MCF 10A (cell line): ENCODE measurements around the gene FRMPD1. TPM values are rescaled to one million over a fixed set of nuclear protein-coding genes. Genes with fewer than 3 reads are reported as not detected.
"Not testable (repeated sequence)": the region's sequence is repeated elsewhere in the genome, so short reads cannot be mapped to it uniquely, and the experiment has no call there.

Experiments
- Bru-seq: library from RNA; stranded (reverse); fragments of 400-500 nt; gene quantifications from one replicate; lab custom pipeline; 2021; lab: Mats Ljungman, UMichigan
- BruChase-seq, 2 experiments: library from RNA; stranded (reverse); fragments of 400-500 nt; gene quantifications; one replicate each; lab custom pipeline; 2021; lab: Mats Ljungman, UMichigan
- BruUV-seq: library from RNA; stranded (reverse); fragments of 400-500 nt; replicated peaks from 2 replicates; lab custom pipeline; 2021; lab: Mats Ljungman, UMichigan
- CTCF ChIA-PET: fragments of 300-600 bp; sonication (Branson Sonifier 250); formaldehyde crosslinking; extraction: SDS; loops from one replicate; lab custom pipeline; 2021; ENCODE audit warnings: antibody characterized with exemption, inconsistent platforms; lab: Yijun Ruan, JAX
- POLR2A ChIA-PET: fragments of 300-600, 350-650 bp; sonication (Branson Sonifier 250); formaldehyde crosslinking; extraction: SDS; loops from one replicate; lab custom pipeline; 2020; ENCODE audit warnings: antibody characterized with exemption, inconsistent platforms; lab: Yijun Ruan, JAX
- DNase-seq: peaks from one replicate; pipeline ENCODE4 v3.0.0-alpha.2; 2018; ENCODE audit not compliant: unreplicated experiment
- H3K27ac Mint-ChIP-seq: one replicate; pipeline ENCODE4 v1.8.0; 2022; ENCODE audit warnings: mild to moderate bottlenecking, low read depth, mixed read lengths; ENCODE audit not compliant: unreplicated experiment
- H3K27me3 Mint-ChIP-seq: one replicate; pipeline ENCODE4 v1.8.0; 2022; ENCODE audit warnings: mixed read lengths; ENCODE audit not compliant: insufficient read depth, unreplicated experiment
- H3K36me3 Mint-ChIP-seq: one replicate; pipeline ENCODE4 v1.8.0; 2022; ENCODE audit warnings: mild to moderate bottlenecking, moderate library complexity, mixed read lengths; ENCODE audit not compliant: insufficient read depth, unreplicated experiment
- H3K4me1 Mint-ChIP-seq: one replicate; pipeline ENCODE4 v1.8.0; 2022; ENCODE audit warnings: mixed read lengths; ENCODE audit not compliant: insufficient read depth, unreplicated experiment
- H3K4me3 Mint-ChIP-seq: one replicate; pipeline ENCODE4 v1.8.0; 2022; ENCODE audit warnings: mild to moderate bottlenecking, moderate library complexity, mixed read lengths; ENCODE audit not compliant: unreplicated experiment
- H3K9me3 Mint-ChIP-seq: one replicate; pipeline ENCODE4 v1.8.0; 2022; ENCODE audit warnings: mixed read lengths; ENCODE audit not compliant: unreplicated experiment
- CTCF ChIP-seq: fragments of 200-600 bp; IDR thresholded peaks from one replicate; pipeline ENCODE4 v1.8.0; 2022; ENCODE audit warnings: antibody characterized with exemption, mild to moderate bottlenecking; ENCODE audit not compliant: unreplicated experiment
- intact Hi-C: fragments of 100-400 bp; cut with micrococcal nuclease; formaldehyde crosslinking; loops from 2 replicates; pipeline ENCODE4 v1.14.1; 2022
- long read RNA-seq: library from polyadenylated mRNA; stranded (forward); transcript quantifications from one replicate; pipeline ENCODE4 v2.0.0, GENCODE V29; 2022
- total RNA-seq: library from RNA; stranded (reverse); gene quantifications from 2 replicates; pipeline ENCODE4 v1.2.3, GENCODE V29; 2022

The FRMPD1 gene
- total RNA-seq, result not detected in 2 replicates
- Bru-seq, nascent RNA, result percentile 2 among the genes with signal in this experiment
- BruChase-seq, experiment 1, labeled RNA remaining after a 6-hour chase, result percentile 2 among the genes with signal in this experiment
- BruChase-seq, experiment 2, labeled RNA remaining after a 2-hour chase, result percentile 4 among the genes with signal in this experiment
- long read RNA-seq, result 0 reads

- Mint-ChIP-seq H3K36me3 (peaks cover 7% of the 10 kb centered on the region), H3K27me3 (peaks cover 93% of the 10 kb centered on the region), H3K4me3 (peak within 1 kb of the TSS; percentile 66), H3K27ac (no peak within 1 kb of the TSS), H3K9me3 (no peaks in the 10 kb centered on the region), H3K4me1 (no peaks in the 10 kb centered on the region)
- ChIA-PET CTCF (interaction anchor here (0.5 to 2.1 kb wide), 3 partner anchors 34 to 236 kb away, joined by 3 to 5 read pairs (median 5); no protein-coding TSS in a partner anchor), POLR2A (interaction anchor here (1.5 kb wide), 1 partner anchor 59 kb away, joined by 3 read pairs; the partner anchor contains the start of gene TOMM5)
- intact Hi-C loops, result no loop called here
- no peak for TF ChIP-seq CTCF
- BruUV-seq, result no TSS peak
- DNase-seq, result peak; percentile 67
These were observed at the start of gene FRMPD1 for GRCh38 chr9:37650873-37651768. TSS of gene FRMPD1 (plus strand) at chr9:37650954. CDS start at chr9:37692642, 41,688 bp downstream.

- H3K9me3 Mint-ChIP-seq, H3K36me3 Mint-ChIP-seq, intact Hi-C loops, BruUV-seq, H3K27ac Mint-ChIP-seq, H3K4me3 Mint-ChIP-seq, DNase-seq: not testable (repeated sequence)
- H3K27me3 Mint-ChIP-seq, result peaks cover 27% of the 10 kb centered on the region
- H3K4me1 Mint-ChIP-seq, result peaks cover 10% of the 10 kb centered on the region
- ChIA-PET POLR2A (interaction anchor here (0.5 to 2.3 kb wide), 6 partner anchors 8 to 199 kb away, joined by 3 to 29 read pairs (median 5); partner anchors contain the start of genes DCAF10, EXOSC3 and TOMM5), CTCF (interaction anchor here (0.6 to 1.0 kb wide), 2 partner anchors 151 to 662 kb away, joined by 3 to 5 read pairs; partner anchors contain the start of gene TRMT10B)
These were observed 48.7 kb upstream of the FRMPD1 start for GRCh38 chr9:37602061-37602460.

GRCh38 chr9:37602817-37603216 is 47.9 kb upstream of the FRMPD1 start:
- TF ChIP-seq CTCF, result no peak
- no TSS peak for BruUV-seq
- ChIA-PET CTCF (interaction anchor here (0.8 to 1.0 kb wide), 2 partner anchors 8 to 661 kb away, joined by 3 to 5 read pairs; no protein-coding TSS in a partner anchor), POLR2A (interaction anchor here (0.5 to 2.3 kb wide), 10 partner anchors 9 to 247 kb away, joined by 3 to 29 read pairs (median 4); partner anchors contain the start of genes EXOSC3, FBXO10 and TOMM5)
- H3K27ac Mint-ChIP-seq, result no peak overlapping the region
- no peaks in the 10 kb centered on the region for H3K36me3 Mint-ChIP-seq
- peaks cover 34% of the 10 kb centered on the region for H3K27me3 Mint-ChIP-seq
- DNase-seq, result peak; percentile 86
- no peaks in the 10 kb centered on the region for H3K9me3 Mint-ChIP-seq
- H3K4me3 Mint-ChIP-seq, result no peak overlapping the region
- intact Hi-C loops, result no loop called here
- peaks cover 10% of the 10 kb centered on the region for H3K4me1 Mint-ChIP-seq

- H3K27me3 Mint-ChIP-seq, result peaks cover 49% of the 10 kb centered on the region
- CTCF ChIA-PET, result no interaction called here
- no peaks in the 10 kb centered on the region for H3K36me3 Mint-ChIP-seq
- no TSS peak for BruUV-seq
- no peak for TF ChIP-seq CTCF
- POLR2A ChIA-PET, result interaction anchor here (1.4 to 2.3 kb wide), 2 partner anchors 12 kb away, joined by 3 to 29 read pairs; partner anchors contain the start of gene TOMM5
- intact Hi-C loops, result no loop called here
- DNase-seq, result no peak
- H3K4me1 Mint-ChIP-seq, result peaks cover 10% of the 10 kb centered on the region
- H3K9me3 Mint-ChIP-seq, result no peaks in the 10 kb centered on the region
- H3K27ac Mint-ChIP-seq, result no peak overlapping the region
- H3K4me3 Mint-ChIP-seq, result no peak overlapping the region
These were observed 46.5 kb upstream of the FRMPD1 start for GRCh38 chr9:37604296-37604695.
